ENCODE measurements around the gene PIGA. TPM values are rescaled to one million over a fixed set of nuclear protein-coding genes. Genes with fewer than 3 reads are reported as not detected.

PIGA gene
- total RNA-seq, 1 experiment from 2014 or later = 19.4 TPM

DNA sequence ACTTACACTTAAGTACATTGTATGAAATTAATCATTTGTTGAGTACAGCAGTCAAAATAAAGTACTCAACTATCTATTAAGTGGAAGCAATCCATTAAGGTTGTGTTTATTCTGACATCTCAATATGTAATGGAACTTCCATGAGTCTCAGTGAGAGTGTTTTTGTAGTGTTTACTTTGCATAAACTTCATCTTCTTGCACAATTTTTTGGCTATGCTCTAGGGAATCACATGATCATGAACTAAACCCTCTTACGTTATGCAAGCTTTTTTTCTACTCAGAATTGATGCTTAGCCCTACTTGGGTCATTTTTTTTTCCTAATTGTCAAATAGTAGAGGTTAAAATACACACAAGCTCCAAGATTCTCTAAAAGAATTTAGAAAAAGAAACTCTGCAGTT is 21.1 kb upstream of the PIGA start:
- no peak for DNase-seq
- CTCF ChIA-PET = no interaction called here
- Histone ChIP-seq H3K4me3 (ENCODE audit: low read depth, low read length) (no peak overlapping the region), H3K9me3 (no peaks in the 10 kb centered on the region), H3K27me3 (replicated peaks; ENCODE audit: control insufficient read depth, insufficient read depth, low read length) (no peaks in the 10 kb centered on the region), H3K4me1 (no peaks in the 10 kb centered on the region), H3K36me3 (ENCODE audit: control insufficient read depth, insufficient read depth, low read length) (no peaks in the 10 kb centered on the region)
- Mint-ChIP-seq H3K36me3 (ENCODE audit: insufficient read depth, unreplicated experiment) (no peaks in the 10 kb centered on the region), H3K4me3 (ENCODE audit: unreplicated experiment) (no peak overlapping the region), H3K27ac (ENCODE audit: unreplicated experiment) (no peak overlapping the region), H3K4me1 (ENCODE audit: low read depth, unreplicated experiment) (no peaks in the 10 kb centered on the region), H3K27me3 (ENCODE audit: insufficient read depth, unreplicated experiment) (peaks cover 4% of the 10 kb centered on the region), H3K9me3 (ENCODE audit: unreplicated experiment) (no peaks in the 10 kb centered on the region)
- intact Hi-C loops (cut with micrococcal nuclease; ENCODE audit: unreplicated experiment) = no loop called here
- POLR2A ChIA-PET = no interaction called here
- BruUV-seq (replicated peaks) = no TSS peak
- TF ChIP-seq, protein P1, sequence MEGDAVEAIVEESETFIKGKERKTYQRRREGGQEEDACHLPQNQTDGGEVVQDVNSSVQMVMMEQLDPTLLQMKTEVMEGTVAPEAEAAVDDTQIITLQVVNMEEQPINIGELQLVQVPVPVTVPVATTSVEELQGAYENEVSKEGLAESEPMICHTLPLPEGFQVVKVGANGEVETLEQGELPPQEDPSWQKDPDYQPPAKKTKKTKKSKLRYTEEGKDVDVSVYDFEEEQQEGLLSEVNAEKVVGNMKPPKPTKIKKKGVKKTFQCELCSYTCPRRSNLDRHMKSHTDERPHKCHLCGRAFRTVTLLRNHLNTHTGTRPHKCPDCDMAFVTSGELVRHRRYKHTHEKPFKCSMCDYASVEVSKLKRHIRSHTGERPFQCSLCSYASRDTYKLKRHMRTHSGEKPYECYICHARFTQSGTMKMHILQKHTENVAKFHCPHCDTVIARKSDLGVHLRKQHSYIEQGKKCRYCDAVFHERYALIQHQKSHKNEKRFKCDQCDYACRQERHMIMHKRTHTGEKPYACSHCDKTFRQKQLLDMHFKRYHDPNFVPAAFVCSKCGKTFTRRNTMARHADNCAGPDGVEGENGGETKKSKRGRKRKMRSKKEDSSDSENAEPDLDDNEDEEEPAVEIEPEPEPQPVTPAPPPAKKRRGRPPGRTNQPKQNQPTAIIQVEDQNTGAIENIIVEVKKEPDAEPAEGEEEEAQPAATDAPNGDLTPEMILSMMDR (IDR thresholded peaks at IDR 0.05; ENCODE audit: insufficient read depth in 1 of 2, low read depth in 1 of 2, low read length in 1 of 2, severe bottlenecking in 1 of 2, unreplicated experiment in 1 of 2) = no peak

GRCh38 chrX:15350329-15350996 is 15.1 kb upstream of the PIGA start:
- H3K4me1 Mint-ChIP-seq (ENCODE audit: low read depth, unreplicated experiment) = no peaks in the 10 kb centered on the region
- Histone ChIP-seq H3K27me3 (replicated peaks; ENCODE audit: control insufficient read depth, insufficient read depth, low read length) (no peaks in the 10 kb centered on the region), H3K4me3 (ENCODE audit: low read depth, low read length) (no peak overlapping the region), H3K9me3 (no peaks in the 10 kb centered on the region), H3K4me1 (no peaks in the 10 kb centered on the region), H3K36me3 (ENCODE audit: control insufficient read depth, insufficient read depth, low read length) (no peaks in the 10 kb centered on the region)
- intact Hi-C loops (cut with micrococcal nuclease; ENCODE audit: unreplicated experiment) = no loop called here
- TF ChIP-seq, protein P1 (IDR thresholded peaks at IDR 0.05; ENCODE audit: insufficient read depth in 1 of 2, low read depth in 1 of 2, low read length in 1 of 2, severe bottlenecking in 1 of 2, unreplicated experiment in 1 of 2) = no peak
- H3K9me3 Mint-ChIP-seq (ENCODE audit: unreplicated experiment) = no peaks in the 10 kb centered on the region
- H3K27ac Mint-ChIP-seq (ENCODE audit: unreplicated experiment) = no peak overlapping the region
- BruUV-seq (replicated peaks) = no TSS peak
- H3K27me3 Mint-ChIP-seq (ENCODE audit: insufficient read depth, unreplicated experiment) = peaks cover 6% of the 10 kb centered on the region
- DNase-seq = no peak
- H3K36me3 Mint-ChIP-seq (ENCODE audit: insufficient read depth, unreplicated experiment) = no peaks in the 10 kb centered on the region
- H3K4me3 Mint-ChIP-seq (ENCODE audit: unreplicated experiment) = no peak overlapping the region
- POLR2A ChIA-PET = no interaction called here
- CTCF ChIA-PET = interaction anchor here (0.6 to 0.7 kb wide), 2 partner anchors 124 to 156 kb away, joined by 3 read pairs; no protein-coding TSS in a partner anchor

DNA sequence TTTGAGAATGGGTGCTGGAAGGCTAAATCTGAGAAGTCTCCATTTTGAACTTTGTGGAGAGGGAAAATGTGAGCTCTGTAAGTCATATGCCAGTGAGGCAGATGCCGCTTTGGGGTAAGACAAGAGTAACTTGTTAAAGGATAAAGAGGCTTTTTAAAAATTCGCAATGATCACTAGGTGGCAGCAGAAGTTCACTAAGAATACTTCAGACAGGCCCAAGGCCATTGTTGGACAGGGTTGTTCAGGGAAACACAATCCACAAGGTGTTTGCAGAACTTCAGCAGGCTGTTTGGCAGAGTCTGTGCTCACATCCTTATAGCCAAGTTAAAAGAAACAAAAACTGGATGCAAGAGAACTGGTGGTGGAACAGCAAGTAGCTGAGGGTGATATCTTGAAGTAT is 13.7 kb upstream of the PIGA start:
- H3K36me3 Mint-ChIP-seq (ENCODE audit: insufficient read depth, unreplicated experiment) = no peaks in the 10 kb centered on the region
- Histone ChIP-seq H3K27me3 (replicated peaks; ENCODE audit: control insufficient read depth, insufficient read depth, low read length) (no peaks in the 10 kb centered on the region), H3K4me1 (no peaks in the 10 kb centered on the region), H3K9me3 (no peaks in the 10 kb centered on the region), H3K4me3 (ENCODE audit: low read depth, low read length) (no peak overlapping the region), H3K36me3 (ENCODE audit: control insufficient read depth, insufficient read depth, low read length) (no peaks in the 10 kb centered on the region)
- no TSS peak for BruUV-seq (replicated peaks)
- CTCF ChIA-PET = interaction anchor here (0.6 kb wide), 1 partner anchor 119 kb away, joined by 3 read pairs; no protein-coding TSS in a partner anchor
- POLR2A ChIA-PET = no interaction called here
- no peak overlapping the region for H3K27ac Mint-ChIP-seq (ENCODE audit: unreplicated experiment)
- intact Hi-C loops (cut with micrococcal nuclease; ENCODE audit: unreplicated experiment) = loop anchor here (1.0 to 10.0 kb wide), 3 partner anchors 119 to 296 kb away; no protein-coding TSS in a partner anchor
- H3K4me1 Mint-ChIP-seq (ENCODE audit: low read depth, unreplicated experiment) = no peaks in the 10 kb centered on the region
- peaks cover 6% of the 10 kb centered on the region for H3K27me3 Mint-ChIP-seq (ENCODE audit: insufficient read depth, unreplicated experiment)
- TF ChIP-seq, protein P1 (IDR thresholded peaks at IDR 0.05; ENCODE audit: insufficient read depth in 1 of 2, low read depth in 1 of 2, low read length in 1 of 2, severe bottlenecking in 1 of 2, unreplicated experiment in 1 of 2) = peak; percentile 24 to 29
- no peaks in the 10 kb centered on the region for H3K9me3 Mint-ChIP-seq (ENCODE audit: unreplicated experiment)
- H3K4me3 Mint-ChIP-seq (ENCODE audit: unreplicated experiment) = no peak overlapping the region
- DNase-seq = peak; percentile 38 to 49

Data from Caco-2 (cell line).